Fibroblast of skin of abdomen (primary cell): Measurements from ENCODE around the gene CFAP300.

Experiments
- DNase-seq: peaks from one replicate; pipeline ENCODE4 v3.0.0-alpha.2; 2013

Gene CFAP300

GRCh38 chr11:102073253-102073652 lies 26.0 kb downstream of the CFAP300 start:
- no peak for DNase-seq

GRCh38 chr11:102079625-102080024 lies 32.4 kb downstream of the CFAP300 start:
- DNase-seq: no peak

GRCh38 chr11:102081313-102081712 lies 34.1 kb downstream of the CFAP300 start:
- peak; percentile 9 for DNase-seq

GRCh38 chr11:102085864-102086551 lies 38.8 kb downstream of the CFAP300 start:
- no peak for DNase-seq

GRCh38 chr11:102097186-102097585 lies 49.9 kb downstream of the CFAP300 start:
- DNase-seq: peak; percentile 25

GRCh38 chr11:102099755-102100154 lies 52.5 kb downstream of the CFAP300 start:
- DNase-seq: no peak

GRCh38 chr11:102108734-102109440 lies 61.6 kb downstream of the CFAP300 start:
- no peak for DNase-seq

- DNase-seq: peak; percentile 97
Observed at GRCh38 chr11:102109896-102110760, 62.9 kb downstream of the CFAP300 start, which contains the start of gene YAP1. Gene YAP1 (plus strand): TSS chr11:102110447. CDS start chr11:102110849, 402 bp downstream.

- DNase-seq: no peak
Observed at GRCh38 chr11:102110761-102111010, 63.4 kb downstream of the CFAP300 start.

GRCh38 chr11:102111011-102111786 lies 64.0 kb downstream of the CFAP300 start:
- DNase-seq: peak; percentile 93

- peak; percentile 91 for DNase-seq
Observed at GRCh38 chr11:102111787-102112508, 64.7 kb downstream of the CFAP300 start.

GRCh38 chr11:102112509-102112821 lies 65.2 kb downstream of the CFAP300 start:
- peak; percentile 22 for DNase-seq

- no peak for DNase-seq
Observed at GRCh38 chr11:102114032-102114431, 66.8 kb downstream of the CFAP300 start.

- DNase-seq: peak; percentile 68
Observed at GRCh38 chr11:102115557-102115956, 68.3 kb downstream of the CFAP300 start.

- DNase-seq: no peak
Observed at GRCh38 chr11:102116453-102117205, 69.4 kb downstream of the CFAP300 start.

- peak; percentile 25 for DNase-seq
Observed at GRCh38 chr11:102117472-102118113, 70.4 kb downstream of the CFAP300 start.

GRCh38 chr11:102118937-102119336 lies 71.7 kb downstream of the CFAP300 start:
- no peak for DNase-seq

- DNase-seq: no peak
Observed at GRCh38 chr11:102119997-102120396, 72.8 kb downstream of the CFAP300 start.

- peak; percentile 60 for DNase-seq
Observed at GRCh38 chr11:102120437-102120973, 73.3 kb downstream of the CFAP300 start.

- DNase-seq: peak; percentile 37
Observed at GRCh38 chr11:102121329-102121728, 74.1 kb downstream of the CFAP300 start.
